Stimulated activated naive CD4-positive, alpha-beta T cell (primary cell): ENCODE data around the gene TMEM178B.
"Not testable (repeated sequence)": the region's sequence is repeated elsewhere in the genome, so short reads cannot be mapped to it uniquely, and the experiment has no call there.

Source experiments
- DNase-seq, 6 experiments: peaks; one replicate each; lab custom pipeline; 2025; lab: John Stamatoyannopoulos, UW

TMEM178B gene

GRCh38 chr7:141389140-141389796 lies 315.4 kb downstream of the TMEM178B start:
- no peak for DNase-seq

DNA sequence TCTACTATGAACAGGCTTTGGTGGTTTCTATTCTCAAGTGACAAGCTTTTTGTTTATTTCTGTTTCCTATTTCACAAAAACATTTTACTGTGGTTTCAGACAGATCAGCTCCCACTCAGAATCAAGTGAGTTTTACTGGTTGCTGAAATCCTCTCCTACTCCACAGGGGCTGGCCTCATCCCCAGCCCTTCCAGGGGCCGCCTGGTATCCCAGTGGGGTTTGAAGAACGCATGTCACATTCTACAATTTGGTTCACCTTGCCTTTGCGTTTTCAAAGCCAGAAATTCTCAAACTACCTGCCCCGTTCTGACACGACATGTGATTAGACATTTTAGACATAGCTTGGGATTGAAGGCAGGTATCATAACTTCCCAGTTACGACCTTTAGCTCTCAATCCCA lies 316.5 kb downstream of the TMEM178B start:
- no peak for DNase-seq

GRCh38 chr7:141393056-141393455 lies 319.2 kb downstream of the TMEM178B start:
- DNase-seq: no peak

- DNase-seq: no peak
Measured at GRCh38 chr7:141397236-141398163, 323.6 kb downstream of the TMEM178B start.

GRCh38 chr7:141400356-141400755 lies 326.5 kb downstream of the TMEM178B start:
- no peak for DNase-seq

DNA sequence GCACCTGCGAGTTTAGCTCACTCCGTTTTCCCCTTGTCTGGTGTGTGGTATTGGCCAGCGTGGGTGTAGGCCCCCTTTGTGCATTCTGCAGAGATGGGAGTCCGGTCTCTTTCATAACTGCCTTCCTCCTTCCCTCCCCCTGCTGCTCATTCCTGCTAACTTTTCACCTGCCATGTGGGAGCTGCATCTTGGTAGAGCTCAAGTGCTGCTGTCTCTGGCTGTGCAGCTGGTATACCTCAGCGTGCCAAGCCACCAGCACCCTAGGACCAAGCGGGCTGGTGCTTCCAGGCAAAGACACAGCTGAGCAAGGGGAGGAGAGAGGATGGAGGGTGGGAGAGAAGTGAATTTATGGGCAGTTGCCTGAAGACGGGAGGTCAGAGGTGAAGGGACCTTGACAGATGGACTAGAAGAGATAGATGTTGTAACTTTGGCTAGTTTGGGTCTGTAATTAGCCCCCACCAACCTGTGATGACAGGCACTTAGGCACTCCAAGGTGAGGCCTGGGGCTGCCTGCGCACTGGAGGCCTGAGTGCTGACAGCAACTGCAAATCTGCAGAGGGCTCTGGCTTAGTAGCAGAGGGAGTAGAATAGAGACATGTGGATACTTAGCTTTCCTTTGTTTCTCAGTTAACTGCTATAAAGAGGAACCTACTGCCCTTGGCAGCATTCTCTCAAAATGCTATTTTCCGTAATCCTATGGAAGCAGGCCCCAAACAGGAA lies 328.6 kb downstream of the TMEM178B start:
- DNase-seq: no peak

DNA sequence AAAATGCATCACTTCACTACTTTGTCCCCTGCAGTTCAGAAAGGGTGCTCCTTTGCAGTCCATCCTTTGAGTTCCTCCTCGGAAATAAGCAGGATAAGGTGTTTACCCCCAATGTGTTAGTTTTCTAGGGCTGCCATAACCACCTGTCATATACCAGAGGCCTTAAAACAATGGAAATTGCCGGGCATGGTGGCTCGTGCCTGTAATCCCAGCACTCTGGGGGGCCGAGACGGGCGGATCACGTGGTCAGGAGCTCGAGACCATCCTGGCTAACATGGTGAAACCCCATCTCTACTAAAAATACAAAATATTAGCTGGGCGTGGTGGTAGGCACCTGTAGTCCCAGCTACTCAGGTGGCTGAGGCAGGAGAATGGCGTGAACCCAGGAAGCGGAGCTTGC lies 330.0 kb downstream of the TMEM178B start:
- not testable (repeated sequence) for DNase-seq

DNA sequence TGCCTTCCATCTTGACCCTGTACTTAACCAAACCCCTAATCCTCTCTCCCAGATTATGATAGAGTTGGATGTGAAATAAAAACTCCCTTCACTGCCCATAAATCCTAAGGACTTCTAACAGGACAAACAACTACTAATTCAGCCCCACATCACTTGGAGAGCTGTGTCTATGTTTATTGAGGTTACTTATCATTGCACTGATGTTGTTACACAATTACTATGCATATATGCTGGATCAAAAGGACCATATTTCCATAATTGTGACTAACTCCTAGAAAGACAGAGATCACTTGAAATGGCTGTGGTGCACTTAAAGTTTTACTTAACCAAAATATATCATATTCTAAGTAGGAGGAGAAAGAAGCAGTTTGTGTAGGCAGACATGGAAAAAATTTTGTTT lies 332.5 kb downstream of the TMEM178B start:
- DNase-seq: no peak

- no peak for DNase-seq
Measured at GRCh38 chr7:141407893-141408292, 334.0 kb downstream of the TMEM178B start.

- no peak for DNase-seq
Measured at GRCh38 chr7:141408440-141408839, 334.6 kb downstream of the TMEM178B start.

- no peak for DNase-seq
Measured at GRCh38 chr7:141409219-141409618, 335.4 kb downstream of the TMEM178B start.

DNA sequence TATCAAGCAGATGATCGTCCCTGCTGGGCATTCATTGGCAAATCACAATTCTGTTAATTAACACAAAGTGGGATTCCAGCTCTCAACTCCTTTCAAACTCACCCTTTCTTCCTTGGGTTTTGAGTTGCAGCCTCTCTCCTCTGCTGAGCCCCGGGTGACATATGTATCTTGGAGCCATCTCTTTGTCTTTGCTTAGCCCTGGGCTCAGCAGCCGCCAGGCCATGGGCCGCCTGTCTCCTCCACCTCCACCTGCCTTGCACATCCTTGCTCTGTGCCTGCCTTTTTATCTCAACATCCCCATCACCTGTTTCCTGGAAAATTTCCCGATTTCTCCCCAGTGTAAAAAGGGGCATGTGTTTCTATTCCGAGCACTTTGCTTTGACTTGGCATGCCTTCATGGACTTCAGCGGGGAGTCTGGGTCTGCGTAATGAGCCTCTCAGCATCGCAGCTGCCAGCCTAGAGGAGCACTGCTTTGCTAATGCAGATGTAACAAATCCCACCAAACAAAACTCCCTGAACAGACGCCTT lies 336.0 kb downstream of the TMEM178B start:
- no peak for DNase-seq

GRCh38 chr7:141410353-141411000 lies 336.6 kb downstream of the TMEM178B start:
- DNase-seq: no peak

DNA sequence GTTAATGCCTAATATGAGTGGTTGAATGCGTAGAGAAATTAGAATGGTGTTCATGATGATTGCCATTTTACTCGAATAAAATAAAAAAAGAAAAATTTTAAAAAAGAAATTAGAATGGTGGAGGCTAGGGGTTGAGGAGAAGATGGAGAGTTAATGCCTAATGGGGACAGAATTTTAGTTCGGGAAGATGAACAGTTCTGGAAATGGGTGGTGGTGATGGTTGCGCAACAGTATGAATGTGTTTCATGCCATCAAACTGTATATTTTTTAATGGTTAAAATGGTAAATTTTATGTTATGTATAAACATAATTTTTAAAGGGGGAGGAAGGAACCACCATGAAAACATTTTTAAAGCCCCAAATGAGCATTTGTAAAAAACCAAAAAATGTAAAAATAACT lies 337.3 kb downstream of the TMEM178B start:
- DNase-seq: no peak

- DNase-seq: no peak
Measured at GRCh38 chr7:141415999-141416398, 342.1 kb downstream of the TMEM178B start.

DNA sequence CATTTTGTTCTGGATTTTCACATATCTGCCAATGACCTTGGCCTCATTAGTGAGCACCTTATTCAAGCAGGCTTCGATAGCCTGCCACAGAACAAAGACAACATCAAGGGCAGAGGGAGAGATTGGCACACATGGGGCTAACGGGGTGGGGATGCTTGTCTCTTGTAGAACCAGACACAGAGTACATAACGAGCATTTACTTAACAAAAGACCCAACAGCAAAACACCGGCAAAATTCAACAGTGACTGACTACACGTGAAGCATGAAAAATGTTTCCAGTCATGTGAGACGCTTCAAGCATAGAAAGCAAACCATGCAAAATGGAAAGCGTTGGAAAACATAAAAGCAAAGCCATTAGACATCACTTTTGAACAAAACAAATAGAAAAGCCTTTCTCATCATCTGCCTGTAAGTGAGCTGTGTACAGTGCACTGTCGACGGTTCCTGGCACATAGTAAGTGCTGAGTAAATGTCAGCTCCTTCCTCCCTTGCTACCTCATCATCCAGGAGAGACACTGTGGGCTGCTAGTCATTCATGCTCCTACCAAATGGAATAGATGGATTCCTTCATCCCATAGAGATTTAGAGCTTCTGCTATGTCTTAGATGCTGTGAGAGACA lies 342.9 kb downstream of the TMEM178B start:
- DNase-seq: no peak

DNA sequence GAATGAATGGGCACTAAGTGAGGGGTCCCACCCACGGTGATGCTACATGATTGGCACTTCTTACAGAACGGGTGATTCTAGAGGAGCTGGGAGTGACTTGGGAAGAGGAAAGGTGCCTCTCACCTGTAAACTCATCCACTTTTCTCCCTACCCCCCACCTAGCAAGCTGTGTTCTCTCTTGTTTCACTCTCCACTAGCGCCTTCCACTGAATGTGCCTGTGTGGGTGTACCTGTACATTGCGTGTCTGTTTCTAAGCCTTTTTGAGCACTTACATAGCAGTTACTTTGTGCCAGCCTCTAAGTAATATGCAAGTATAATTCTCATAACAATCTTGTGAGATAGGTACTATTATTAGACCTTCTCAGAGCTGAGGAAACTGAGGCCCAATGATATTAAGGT lies 343.6 kb downstream of the TMEM178B start:
- no peak for DNase-seq

DNA sequence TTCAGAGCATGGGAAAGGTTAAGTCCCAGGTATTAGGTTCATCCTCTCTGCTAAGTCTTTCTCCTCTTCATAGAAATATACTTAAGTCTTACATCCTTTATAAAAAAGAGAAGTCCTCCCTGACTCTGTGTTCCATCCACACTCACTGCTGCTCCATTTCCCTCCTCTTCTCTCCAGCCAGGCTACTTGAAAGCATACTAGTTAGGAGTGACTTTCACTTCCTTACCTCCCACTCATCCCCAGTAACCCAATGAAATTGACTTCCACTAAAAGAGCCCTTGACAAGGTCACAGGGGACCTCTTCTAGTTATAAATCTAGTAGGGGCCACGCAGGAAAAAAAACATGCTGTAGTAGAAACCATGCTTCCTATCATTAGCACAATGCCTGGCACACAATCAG lies 344.2 kb downstream of the TMEM178B start:
- DNase-seq: no peak

- DNase-seq: no peak
Measured at GRCh38 chr7:141421306-141421705, 347.4 kb downstream of the TMEM178B start.

DNA sequence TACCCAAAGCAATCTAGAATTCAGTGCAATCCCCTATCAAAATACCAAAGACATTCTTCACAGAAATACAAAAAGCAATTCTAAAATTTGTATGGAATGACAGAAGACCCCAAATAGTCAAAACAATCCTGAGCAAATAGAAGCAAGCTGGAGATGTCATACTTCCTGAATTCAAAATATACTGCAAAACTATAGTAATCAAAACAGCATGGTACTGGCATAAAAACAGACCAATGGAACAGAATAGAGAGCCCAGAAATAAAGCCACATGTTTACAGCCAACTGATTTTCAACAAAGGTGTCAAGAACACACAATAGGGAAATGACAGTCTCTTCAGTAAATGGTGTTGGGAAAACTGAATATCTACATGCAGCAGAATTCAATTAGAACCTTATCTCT lies 353.3 kb downstream of the TMEM178B start:
- no peak for DNase-seq

GRCh38 chr7:141430455-141431139 lies 356.7 kb downstream of the TMEM178B start:
- DNase-seq: no peak
